GM21526 (cell line): Measurements from ENCODE around the gene SPRR2G.
"Not testable (repeated sequence)": the region's sequence is repeated elsewhere in the genome, so short reads cannot be mapped to it uniquely, and the experiment has no call there.

ENCODE experiments used
- ATAC-seq: cut with Tn5 transposase; IDR thresholded peaks from one replicate; pipeline ENCODE4 v1.9.1; 2021; ENCODE audit warnings: moderate library complexity; ENCODE audit not compliant: unreplicated experiment, low FRiP score

SPRR2G gene

GRCh38 chr1:153150846-153151245, at the start of gene SPRR2G:
SPRR2G (minus strand) TSS chr1:153150890; CDS start chr1:153150110, 780 bp downstream.
- ATAC-seq: no peak

- no peak for ATAC-seq
These were observed 44.5 kb upstream of the SPRR2G start for GRCh38 chr1:153195216-153195615.

- ATAC-seq: no peak
These were observed 43.8 kb upstream of the SPRR2G start for GRCh38 chr1:153194331-153195050.

- no peak for ATAC-seq
These were observed 42.0 kb upstream of the SPRR2G start for GRCh38 chr1:153192697-153193096.

- no peak for ATAC-seq
These were observed 39.7 kb upstream of the SPRR2G start for GRCh38 chr1:153190373-153190772.

GRCh38 chr1:153188301-153188700, 37.6 kb upstream of the SPRR2G start:
- ATAC-seq: not testable (repeated sequence)

- no peak for ATAC-seq
These were observed 29.9 kb upstream of the SPRR2G start for GRCh38 chr1:153180556-153180955.

- ATAC-seq: no peak
These were observed 28.2 kb upstream of the SPRR2G start for GRCh38 chr1:153178922-153179321.

- no peak for ATAC-seq
These were observed 23.9 kb upstream of the SPRR2G start for GRCh38 chr1:153174624-153175023.

- ATAC-seq: no peak
These were observed 18.0 kb upstream of the SPRR2G start for GRCh38 chr1:153168686-153169085.

- no peak for ATAC-seq
These were observed 4.9 kb upstream of the SPRR2G start for GRCh38 chr1:153155541-153155940.

- no peak for ATAC-seq
These were observed 1.8 kb upstream of the SPRR2G start for GRCh38 chr1:153152481-153152880.

- no peak for ATAC-seq
These were observed 9.3 kb downstream of the SPRR2G start for GRCh38 chr1:153141377-153141776.

- no peak for ATAC-seq
These were observed 10.2 kb downstream of the SPRR2G start for GRCh38 chr1:153140484-153140883.

- no peak for ATAC-seq
These were observed 16.9 kb downstream of the SPRR2G start for GRCh38 chr1:153133743-153134142.

GRCh38 chr1:153133267-153133666, 17.4 kb downstream of the SPRR2G start:
- no peak for ATAC-seq

- ATAC-seq: not testable (repeated sequence)
These were observed 22.0 kb downstream of the SPRR2G start for GRCh38 chr1:153128688-153129087.

- no peak for ATAC-seq
These were observed 23.4 kb downstream of the SPRR2G start for GRCh38 chr1:153127296-153127695.

- no peak for ATAC-seq
These were observed 25.2 kb downstream of the SPRR2G start for GRCh38 chr1:153125536-153125935.

GRCh38 chr1:153123793-153124192, 26.9 kb downstream of the SPRR2G start:
- not testable (repeated sequence) for ATAC-seq

- no peak for ATAC-seq
These were observed 27.8 kb downstream of the SPRR2G start for GRCh38 chr1:153122831-153123421.

GRCh38 chr1:153120945-153121344, 29.7 kb downstream of the SPRR2G start:
- no peak for ATAC-seq
